EH (cell line): ENCODE results near the gene CKAP4.

Source experiments
- DNase-seq: peaks from one replicate; pipeline ENCODE4 v3.0.0-alpha.2; 2015; ENCODE audit warnings: low read depth

The CKAP4 gene

GRCh38 chr12:106240821-106241220 is 7.0 kb downstream of the CKAP4 start:
- no peak for DNase-seq

DNA sequence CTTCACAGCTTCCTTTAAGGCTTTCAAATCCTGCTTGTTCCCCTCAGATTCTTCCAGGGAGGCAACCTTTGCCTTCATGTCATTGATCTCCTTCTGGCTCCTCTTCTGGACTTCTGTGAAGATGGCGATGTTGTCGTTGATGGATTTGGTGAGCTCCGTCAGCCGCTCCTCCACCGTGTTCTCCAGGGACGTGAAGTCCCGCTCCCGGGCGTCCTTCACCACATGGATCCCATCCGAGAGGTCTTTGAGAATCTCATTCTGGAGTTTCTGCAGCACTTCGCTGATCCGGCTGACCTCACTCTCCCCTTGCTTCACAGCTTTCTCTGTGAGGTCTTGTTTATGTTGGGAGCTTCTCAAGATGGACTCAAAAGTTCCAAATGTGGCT is 7.9 kb downstream of the CKAP4 start:
- DNase-seq, result no peak

- no peak for DNase-seq
Observed at GRCh38 chr12:106239241-106239950, 8.4 kb downstream of the CKAP4 start.

GRCh38 chr12:106238146-106238545 is 9.7 kb downstream of the CKAP4 start:
- DNase-seq, result no peak

- no peak for DNase-seq
Observed at GRCh38 chr12:106235770-106236169, 12.1 kb downstream of the CKAP4 start.

DNA sequence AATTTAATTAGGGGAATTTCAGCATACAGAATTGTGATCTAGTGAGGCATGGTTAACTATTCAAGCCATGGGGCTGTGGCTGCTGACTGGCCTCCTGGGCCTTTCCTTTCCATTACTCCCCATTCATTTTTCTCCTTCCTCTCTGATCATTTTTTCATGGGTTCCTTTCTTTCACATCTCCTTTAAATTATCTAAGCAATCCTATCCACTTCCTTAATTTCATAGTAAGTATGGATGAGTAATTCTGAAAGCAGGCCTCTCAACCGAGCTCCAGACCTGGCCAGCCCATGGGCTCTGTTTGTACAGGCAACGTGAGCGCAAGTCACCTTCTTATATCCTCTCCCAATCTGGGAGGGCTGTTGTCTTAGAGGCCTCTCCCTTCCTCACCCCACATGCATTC is 13.4 kb downstream of the CKAP4 start:
- DNase-seq, result peak; percentile 66

DNA sequence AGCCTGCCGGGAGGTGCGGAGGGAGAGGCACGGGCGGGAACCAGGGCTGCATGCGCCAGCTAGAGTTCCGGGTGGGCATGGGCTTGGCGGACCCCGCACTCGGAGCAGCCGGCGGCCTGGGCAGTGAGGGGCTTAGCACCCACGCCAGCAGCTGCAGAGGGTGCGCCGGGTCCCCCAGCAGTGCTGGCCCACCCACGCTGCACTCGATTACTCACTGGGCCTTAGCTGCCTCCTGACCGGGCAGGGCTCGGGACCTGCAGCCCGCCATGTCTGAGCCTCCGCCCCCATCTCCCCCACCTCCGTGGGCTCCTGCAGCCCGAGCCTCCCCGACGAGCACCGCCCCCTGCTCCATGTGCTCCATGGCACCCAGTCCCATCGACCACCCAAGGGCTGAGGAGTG is 14.8 kb downstream of the CKAP4 start:
- DNase-seq, result no peak

DNA sequence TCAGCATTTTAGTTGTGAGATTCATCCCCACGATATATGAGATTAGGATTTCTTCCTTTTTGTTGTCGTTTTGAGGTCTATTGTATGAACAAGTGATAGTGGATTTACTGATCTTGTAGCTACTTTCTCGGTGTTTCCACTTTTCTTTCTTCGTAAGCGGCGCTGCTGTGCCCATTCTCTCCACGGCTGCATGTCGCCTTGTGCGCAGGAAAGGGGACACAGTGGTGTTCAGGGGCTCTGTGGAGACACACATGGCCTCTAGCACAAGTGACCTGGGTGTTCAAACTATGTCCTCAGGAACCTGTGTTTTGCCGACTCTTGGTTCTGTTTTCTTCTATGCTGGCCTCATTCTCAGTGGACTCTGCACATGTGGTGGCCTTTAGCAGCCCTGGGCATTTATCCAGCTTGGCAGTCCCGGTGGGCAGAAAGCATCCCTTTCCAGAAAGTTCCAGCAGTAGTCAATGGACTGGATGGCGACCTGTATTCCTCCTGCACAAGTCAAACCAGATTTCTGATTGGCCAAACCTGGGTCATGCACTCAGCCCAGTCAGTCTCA is 18.7 kb downstream of the CKAP4 start:
- DNase-seq, result no peak

- DNase-seq, result no peak
Observed at GRCh38 chr12:106228320-106228710, 19.5 kb downstream of the CKAP4 start.

GRCh38 chr12:106227641-106228319 is 20.0 kb downstream of the CKAP4 start:
- DNase-seq, result no peak

GRCh38 chr12:106226884-106227640 is 20.8 kb downstream of the CKAP4 start:
- peak; percentile 70 for DNase-seq

- DNase-seq, result no peak
Observed at GRCh38 chr12:106224355-106224706, 23.5 kb downstream of the CKAP4 start.

GRCh38 chr12:106223485-106224354 is 24.1 kb downstream of the CKAP4 start:
- DNase-seq, result peak; percentile 76

- no peak for DNase-seq
Observed at GRCh38 chr12:106220536-106220935, 27.3 kb downstream of the CKAP4 start.

DNA sequence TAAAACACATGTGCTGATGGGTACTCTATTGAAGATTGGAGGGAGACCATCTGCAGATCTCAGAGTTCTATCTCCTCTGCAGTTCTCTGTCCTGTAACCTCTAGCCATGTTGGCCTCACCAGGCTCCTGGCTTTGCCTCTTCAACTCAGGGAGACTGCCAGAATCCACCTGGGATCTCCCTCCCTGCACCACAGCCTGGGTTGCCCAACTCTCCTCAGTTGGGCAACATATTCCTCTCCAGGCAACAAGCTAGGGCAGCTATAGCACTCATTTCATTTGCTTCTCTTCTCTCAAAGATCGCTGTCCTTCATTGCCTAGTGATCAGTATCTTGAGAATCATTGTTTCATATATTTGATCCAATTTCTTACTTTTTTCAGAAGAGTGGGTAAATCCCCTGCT is 28.8 kb downstream of the CKAP4 start:
- no peak for DNase-seq

DNA sequence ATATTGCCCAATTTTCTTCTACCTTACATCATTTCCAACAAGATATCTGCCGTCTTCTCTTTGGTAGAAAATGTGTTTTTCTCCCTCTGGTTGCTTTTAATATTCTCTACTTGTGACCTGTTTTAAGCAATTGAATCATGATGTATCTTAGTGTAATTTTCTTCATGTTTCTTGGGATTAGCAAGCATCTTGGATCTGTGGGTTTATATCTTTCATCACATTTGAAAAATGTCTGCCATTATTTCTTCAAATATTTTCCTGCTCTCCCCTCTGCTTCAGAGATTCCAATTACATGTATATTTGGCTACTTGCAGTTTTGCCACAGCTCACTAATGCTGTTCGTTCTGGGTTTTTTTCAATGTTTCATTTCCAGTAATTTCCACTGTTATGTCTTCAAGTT is 30.1 kb downstream of the CKAP4 start:
- DNase-seq, result no peak

- DNase-seq, result no peak
Observed at GRCh38 chr12:106214571-106214970, 33.2 kb downstream of the CKAP4 start.

- peak; percentile 43 for DNase-seq
Observed at GRCh38 chr12:106213662-106214061, 34.2 kb downstream of the CKAP4 start.

GRCh38 chr12:106211973-106212372 is 35.8 kb downstream of the CKAP4 start:
- no peak for DNase-seq

GRCh38 chr12:106205208-106206069 is 42.4 kb downstream of the CKAP4 start:
- DNase-seq, result peak; percentile 50

DNA sequence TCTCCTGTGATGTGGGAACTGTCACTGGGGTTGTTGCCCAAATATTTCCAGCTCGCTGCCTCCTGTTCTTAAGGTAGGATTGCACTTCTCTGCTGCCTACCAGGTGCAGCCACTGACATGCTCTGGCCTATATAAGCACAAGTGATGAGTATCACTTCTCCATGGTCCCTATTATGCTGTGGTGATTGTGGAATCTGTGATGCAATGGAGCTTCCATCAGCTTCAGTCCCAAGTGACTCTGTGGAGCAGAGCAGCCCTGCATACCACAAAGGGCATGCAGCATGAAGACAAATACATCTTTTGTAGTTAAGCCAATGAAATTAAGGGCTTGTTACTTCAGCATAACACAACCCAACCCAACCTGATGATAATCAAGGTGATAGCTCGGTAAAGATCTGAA is 43.5 kb downstream of the CKAP4 start:
- peak; percentile 41 for DNase-seq
